GM06990 (cell line): ENCODE results near the gene OR56B1.

Experiments used
- DNase-seq: peaks from one replicate; pipeline ENCODE4 v3.0.0-alpha.2; 2011; ENCODE audit not compliant: insufficient read length; ENCODE audit errors: extremely low read depth
- H3K27me3 ChIP-seq: replicated peaks from 2 replicates; pipeline ENCODE4 v1.6.0; 2011; ENCODE audit warnings: low read length; ENCODE audit not compliant: control insufficient read depth, insufficient read depth
- H3K36me3 ChIP-seq: 2 replicates; pipeline ENCODE4 v1.5.1; 2011; ENCODE audit warnings: low read length; ENCODE audit not compliant: control insufficient read depth, insufficient read depth
- H3K4me3 ChIP-seq: replicated peaks from 2 replicates; pipeline ENCODE4 v1.5.1; 2011; ENCODE audit warnings: low read depth, mild to moderate bottlenecking, control low read depth, low read length
- CTCF ChIP-seq: IDR thresholded peaks from 2 replicates; pipeline ENCODE4 v1.5.1; 2011; ENCODE audit warnings: low read length, control low read depth, mild to moderate bottlenecking, inconsistent platforms; ENCODE audit not compliant: insufficient read depth, poor library complexity, severe bottlenecking

OR56B1 gene

GRCh38 chr11:5719703-5720495, 16.3 kb upstream of the OR56B1 start:
- Histone ChIP-seq H3K27me3 (no peaks in the 10 kb centered on the region; the same call in 1 of the 2 replicates), H3K36me3 (no peaks in the 10 kb centered on the region), H3K4me3 (no peak overlapping the region)
- DNase-seq: no peak
- TF ChIP-seq CTCF: no peak

GRCh38 chr11:5722622-5723021, 13.6 kb upstream of the OR56B1 start:
- no peak for TF ChIP-seq CTCF
- no peaks in the 10 kb centered on the region; the same call in 1 of the 2 replicates for H3K27me3 ChIP-seq
- no peak overlapping the region for H3K4me3 ChIP-seq
- DNase-seq: no peak
- no peaks in the 10 kb centered on the region for H3K36me3 ChIP-seq

GRCh38 chr11:5726351-5726750, 9.9 kb upstream of the OR56B1 start:
- no peak for TF ChIP-seq CTCF
- Histone ChIP-seq H3K36me3 (no peaks in the 10 kb centered on the region), H3K4me3 (no peak overlapping the region), H3K27me3 (no peaks in the 10 kb centered on the region; the same call in 1 of the 2 replicates)
- DNase-seq: no peak

GRCh38 chr11:5727691-5728090, 8.6 kb upstream of the OR56B1 start:
- no peaks in the 10 kb centered on the region; the same call in 1 of the 2 replicates for H3K27me3 ChIP-seq
- TF ChIP-seq CTCF: no peak
- no peak for DNase-seq
- no peak overlapping the region for H3K4me3 ChIP-seq
- no peaks in the 10 kb centered on the region for H3K36me3 ChIP-seq

- H3K4me3 ChIP-seq: no peak overlapping the region
- TF ChIP-seq CTCF: no peak
- H3K36me3 ChIP-seq: no peaks in the 10 kb centered on the region
- H3K27me3 ChIP-seq: no peaks in the 10 kb centered on the region
- DNase-seq: no peak
Measured at GRCh38 chr11:5737091-5737490, 843 bp downstream of the OR56B1 start.
